Measurements from ENCODE around the gene MEIOSIN. TPM values are rescaled to one million over a fixed set of nuclear protein-coding genes. Genes with fewer than 3 reads are reported as not detected.
A peak's percentile ranks its signal among the peaks of the same experiment; 100 is the strongest.

Gene MEIOSIN
- total and polyA plus RNA-seq, 2 donors = not detected

DNA sequence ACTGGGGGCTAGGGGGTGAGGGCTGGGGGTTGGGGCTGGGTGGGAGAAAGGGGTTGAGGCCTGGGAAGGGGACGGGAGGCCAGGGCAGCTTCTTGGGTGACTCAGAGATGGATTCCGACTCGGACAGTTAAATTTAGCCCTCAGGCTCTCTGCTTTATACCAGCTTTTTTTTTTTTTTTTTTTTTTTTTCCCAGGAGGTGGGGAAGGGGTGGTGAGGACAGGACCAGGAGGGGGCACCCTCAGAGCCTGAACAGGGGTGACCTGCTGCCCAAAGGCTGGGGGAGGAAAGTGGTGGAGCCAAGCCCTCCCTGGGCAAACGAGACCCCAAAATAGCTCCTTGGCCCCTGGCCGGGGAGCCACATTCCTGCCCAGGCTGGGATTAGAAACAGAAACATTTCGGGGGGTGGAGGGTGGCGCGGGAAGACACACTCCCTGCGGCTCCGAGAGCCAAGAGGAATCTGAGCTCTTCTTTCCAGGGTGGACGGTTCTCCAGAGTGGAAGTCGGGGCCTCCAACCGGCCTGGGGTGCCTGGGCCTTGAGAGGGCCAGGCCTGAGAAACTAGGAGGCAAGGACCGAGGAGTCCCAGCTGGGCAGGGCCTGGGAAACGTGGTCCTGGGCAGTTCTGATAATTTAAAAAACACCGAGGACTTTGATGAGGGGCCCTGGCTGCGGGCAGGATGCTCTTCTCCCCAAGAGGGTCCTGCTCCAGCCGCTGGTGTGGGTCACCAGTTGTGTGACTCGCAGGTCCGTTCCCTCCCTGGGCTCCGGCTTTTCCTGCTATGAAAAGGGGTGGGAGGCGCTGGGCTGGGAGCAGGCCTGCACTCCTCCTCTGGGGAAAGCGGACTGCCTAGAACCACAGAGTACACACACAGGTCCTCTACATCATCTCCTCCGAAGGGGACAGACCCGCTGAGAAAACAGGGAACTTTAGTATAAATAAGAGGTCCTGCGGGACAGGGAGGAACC lies 49.9 kb downstream of the MEIOSIN start:
- Histone ChIP-seq H3K36me3 (ENCODE audit: insufficient read depth) (peaks cover 5% of the 10 kb centered on the region), H3K27ac (ENCODE audit: low read depth) (peak overlapping the region; percentile 81), H3K4me1 (ENCODE audit: insufficient read depth) (peaks cover 4% of the 10 kb centered on the region), H3K4me3 (ENCODE audit: low read depth, low read length) (no peak overlapping the region)
- no peak for DNase-seq (ENCODE audit: extremely low spot score)
- WGBS = 23% methylated on average over 26 of the region's 26 CpGs

DNA sequence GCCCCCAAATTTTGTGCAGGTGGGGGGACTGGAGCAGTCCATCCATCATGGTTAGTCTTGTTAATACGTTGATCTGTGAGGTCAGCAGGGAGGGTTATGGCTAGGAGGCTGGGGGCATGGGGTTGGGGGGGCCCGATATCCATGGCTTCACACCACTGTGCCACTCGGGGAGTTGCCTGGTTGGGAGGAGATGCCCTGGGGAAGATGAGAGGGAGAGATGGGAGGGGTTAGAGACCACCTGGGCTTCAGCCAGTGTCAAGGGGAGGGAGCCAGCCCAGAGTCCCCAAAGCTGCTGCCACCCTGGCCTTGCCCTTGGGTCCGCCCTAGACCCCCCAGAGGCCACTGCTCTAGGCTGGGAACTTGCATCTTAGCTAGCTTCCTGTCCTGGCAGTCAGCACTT lies 50.9 kb downstream of the MEIOSIN start:
- Histone ChIP-seq H3K36me3 (ENCODE audit: insufficient read depth) (peaks cover 5% of the 10 kb centered on the region), H3K27ac (ENCODE audit: low read depth) (peak overlapping the region; percentile 42), H3K4me3 (ENCODE audit: low read depth, low read length) (no peak overlapping the region), H3K4me1 (ENCODE audit: insufficient read depth) (peaks cover 4% of the 10 kb centered on the region)
- no peak for DNase-seq (ENCODE audit: extremely low spot score)
- WGBS = 71% methylated on average over 4 of the region's 4 CpGs

DNA sequence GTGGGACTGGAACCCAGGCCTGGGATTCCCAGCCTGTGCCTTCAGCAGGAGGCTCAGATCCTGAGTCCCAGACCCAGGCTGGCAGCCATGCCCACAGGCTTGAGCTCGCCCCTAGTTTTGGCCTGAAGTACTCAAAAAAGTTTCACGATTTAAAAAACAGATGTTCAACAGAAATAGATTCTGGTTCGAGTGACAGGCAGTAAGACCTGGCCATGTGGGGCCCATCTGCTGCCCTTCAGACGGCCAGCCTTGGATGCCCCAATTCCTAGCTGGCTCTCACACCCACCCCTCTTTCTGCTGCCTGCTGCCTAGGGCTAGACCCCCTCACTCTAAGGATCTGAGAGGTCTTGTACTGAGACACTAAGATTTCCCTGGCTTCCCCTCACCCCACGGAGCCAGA lies 51.9 kb downstream of the MEIOSIN start:
- Histone ChIP-seq H3K4me3 (ENCODE audit: low read depth, low read length) (no peak overlapping the region), H3K27ac (ENCODE audit: low read depth) (peak overlapping the region; percentile 55), H3K4me1 (ENCODE audit: insufficient read depth) (peaks cover 4% of the 10 kb centered on the region), H3K36me3 (ENCODE audit: insufficient read depth) (peaks cover 5% of the 10 kb centered on the region)
- WGBS = 70% methylated on average over 5 of the region's 5 CpGs
- no peak for DNase-seq (ENCODE audit: extremely low spot score)

DNA sequence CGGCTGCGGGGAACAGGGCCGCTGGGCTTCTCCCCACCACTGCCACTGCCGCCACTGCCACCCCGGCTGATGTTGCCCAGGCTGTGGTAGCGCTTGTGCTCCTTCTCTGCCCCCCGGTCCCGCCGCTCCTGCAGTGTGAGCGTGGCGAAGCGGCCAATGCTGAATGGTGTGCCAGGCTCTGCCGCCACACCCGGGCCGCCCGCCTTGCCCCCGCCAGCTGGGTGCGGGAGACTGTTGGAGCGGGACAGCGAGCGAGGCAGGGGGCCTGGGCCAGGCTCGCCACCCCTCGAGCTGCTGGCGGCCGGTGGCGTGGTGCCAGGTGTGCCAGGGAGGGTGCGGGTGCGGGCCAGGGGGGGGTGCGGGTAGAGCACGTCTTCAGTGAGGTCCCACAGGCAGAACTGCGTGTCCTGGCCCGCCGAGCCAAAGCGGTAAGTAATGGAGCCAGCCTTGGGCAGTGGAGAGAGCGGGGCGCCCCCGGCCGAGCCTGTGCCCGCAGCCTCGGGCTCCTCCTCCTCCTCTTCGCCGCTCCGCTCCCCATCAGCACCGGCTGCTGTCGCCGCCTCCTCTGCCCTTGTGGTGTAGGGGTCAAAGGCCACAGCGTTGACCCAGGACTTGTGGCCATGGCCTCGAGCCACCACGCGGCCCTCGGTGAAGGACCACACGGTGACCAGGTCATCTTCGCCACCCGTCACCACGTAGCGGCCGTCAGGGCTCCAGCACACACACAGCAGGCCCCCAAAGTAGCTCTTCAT lies 52.7 kb downstream of the MEIOSIN start:
- Histone ChIP-seq H3K36me3 (ENCODE audit: insufficient read depth) (peaks cover 5% of the 10 kb centered on the region), H3K4me1 (ENCODE audit: insufficient read depth) (no peaks in the 10 kb centered on the region), H3K4me3 (ENCODE audit: low read depth, low read length) (no peak overlapping the region), H3K27ac (ENCODE audit: low read depth) (no peak overlapping the region)
- DNase-seq (ENCODE audit: extremely low spot score) = no peak
- WGBS = 91% methylated on average over 57 of the region's 57 CpGs

DNA sequence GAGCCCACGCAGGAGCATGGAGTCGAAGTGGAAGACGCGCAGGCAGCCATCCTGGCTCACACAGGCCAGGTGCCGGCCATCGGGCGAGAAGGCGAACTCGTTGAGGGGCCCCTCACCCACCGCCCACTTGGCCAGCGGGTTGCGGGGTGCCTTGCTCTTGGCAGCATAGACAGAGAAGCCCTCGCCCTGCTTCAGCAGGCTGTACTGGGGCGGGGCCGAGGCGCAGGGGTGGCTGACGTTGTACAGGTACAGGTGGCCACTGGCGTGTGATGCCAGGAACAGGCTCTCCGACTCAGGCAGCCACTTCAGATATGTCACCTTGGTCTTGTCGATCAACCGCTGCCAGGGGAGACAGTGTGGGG lies 53.3 kb downstream of the MEIOSIN start:
- Histone ChIP-seq H3K36me3 (ENCODE audit: insufficient read depth) (peaks cover 5% of the 10 kb centered on the region), H3K4me1 (ENCODE audit: insufficient read depth) (no peaks in the 10 kb centered on the region), H3K4me3 (ENCODE audit: low read depth, low read length) (no peak overlapping the region), H3K27ac (ENCODE audit: low read depth) (no peak overlapping the region)
- 91% methylated on average over 21 of the region's 21 CpGs for WGBS
- no peak for DNase-seq (ENCODE audit: extremely low spot score)

DNA sequence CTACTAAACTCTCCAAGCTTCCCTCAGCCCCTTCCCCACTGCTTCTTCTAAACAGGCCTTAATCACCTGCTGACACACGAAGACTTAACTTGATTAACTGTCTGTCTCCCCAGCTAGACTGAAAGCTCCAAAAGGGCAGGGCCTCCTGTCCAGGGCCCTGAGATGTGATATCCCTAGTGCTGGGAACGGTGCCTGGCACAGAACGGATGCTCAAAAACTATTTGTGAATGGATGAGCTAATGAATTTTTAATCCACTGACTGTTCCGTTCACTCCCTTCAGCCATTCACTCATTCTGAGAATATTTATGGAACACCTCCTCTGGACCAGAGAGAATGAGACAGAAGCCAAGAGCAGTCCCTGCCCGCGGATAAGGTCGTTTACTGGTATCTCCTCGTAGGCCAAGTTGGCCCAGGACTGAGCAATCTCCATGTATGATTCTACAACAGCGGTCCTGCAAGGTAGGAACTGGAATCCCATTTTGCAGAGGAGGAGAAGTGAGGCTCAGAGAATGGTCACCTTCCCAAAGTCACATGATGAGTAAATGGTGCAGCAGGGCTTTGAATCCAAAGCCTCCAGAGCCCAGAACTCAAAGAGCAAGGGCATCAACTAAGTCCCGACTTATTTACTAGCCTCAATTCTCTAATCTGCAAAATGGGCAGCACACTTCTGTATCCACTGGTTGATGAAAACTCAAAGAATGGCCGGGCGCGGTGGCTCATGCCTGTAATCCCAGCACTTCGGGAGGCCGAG lies 56.0 kb downstream of the MEIOSIN start:
- H3K4me1 ChIP-seq (ENCODE audit: insufficient read depth) = no peaks in the 10 kb centered on the region
- no peak for DNase-seq (ENCODE audit: extremely low spot score)
- H3K27ac ChIP-seq (ENCODE audit: low read depth) = no peak overlapping the region
- no peak overlapping the region for H3K4me3 ChIP-seq (ENCODE audit: low read depth, low read length)
- H3K36me3 ChIP-seq (ENCODE audit: insufficient read depth) = peaks cover 5% of the 10 kb centered on the region
- 88% methylated on average over 15 of the region's 15 CpGs for WGBS

DNA sequence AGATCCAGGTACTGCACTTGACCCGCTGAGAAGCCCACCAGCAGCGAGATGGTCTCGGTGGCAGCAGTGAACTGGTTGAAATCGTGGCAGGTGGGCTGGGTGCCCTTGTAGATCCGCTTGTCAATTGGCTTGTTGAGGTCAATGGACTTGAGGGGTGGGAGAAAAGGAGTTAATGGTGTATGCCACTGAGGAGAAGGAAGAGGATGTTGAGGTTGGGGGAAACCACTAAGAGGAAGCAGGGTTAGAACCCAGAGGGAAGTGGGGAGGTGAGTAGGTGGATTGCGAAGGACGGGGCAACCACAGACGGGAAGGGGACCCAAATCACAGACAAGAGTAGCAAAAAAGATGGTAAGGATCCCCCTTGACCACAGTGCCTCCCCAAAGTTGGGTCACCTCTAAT lies 57.7 kb downstream of the MEIOSIN start:
- H3K27ac ChIP-seq (ENCODE audit: low read depth) = no peak overlapping the region
- no peaks in the 10 kb centered on the region for H3K4me1 ChIP-seq (ENCODE audit: insufficient read depth)
- no peak for DNase-seq (ENCODE audit: extremely low spot score)
- H3K4me3 ChIP-seq (ENCODE audit: low read depth, low read length) = no peak overlapping the region
- peaks cover 3% of the 10 kb centered on the region for H3K36me3 ChIP-seq (ENCODE audit: insufficient read depth)
- WGBS = 82% methylated on average over 8 of the region's 8 CpGs

DNA sequence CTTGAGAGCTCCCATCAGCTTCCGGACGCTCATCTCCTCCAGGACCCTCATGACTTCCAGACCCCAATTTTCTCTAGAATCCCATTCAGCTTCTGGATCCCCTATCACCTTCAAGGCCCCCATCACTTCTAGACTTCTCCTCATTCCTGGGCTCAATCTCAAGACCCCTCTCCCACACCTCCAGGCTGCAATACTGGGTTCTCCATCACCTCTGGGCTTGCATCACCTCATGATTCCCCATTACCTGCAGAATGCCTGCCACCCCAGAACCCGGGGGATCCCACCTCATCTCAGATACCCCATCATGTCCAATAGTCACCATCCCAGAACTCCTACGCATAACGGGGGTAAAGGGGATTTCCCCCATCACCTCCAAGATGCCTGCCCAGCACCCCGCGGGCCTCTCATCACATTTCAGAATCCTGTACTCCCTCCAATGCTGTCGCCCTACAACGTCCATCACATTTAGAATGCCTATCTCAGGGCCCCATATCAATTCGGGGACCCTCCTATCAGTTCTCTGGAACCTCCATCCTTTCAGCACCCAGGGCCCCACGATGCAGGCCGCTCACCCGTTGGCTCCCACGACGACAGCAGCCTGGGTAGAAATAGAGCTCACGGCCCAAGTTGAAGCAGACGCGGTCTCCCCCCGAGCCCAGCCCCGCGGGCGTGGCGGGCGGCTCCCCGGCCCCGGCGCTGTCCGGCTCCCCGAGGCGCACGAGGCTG lies 58.7 kb downstream of the MEIOSIN start:
- no peak overlapping the region for H3K27ac ChIP-seq (ENCODE audit: low read depth)
- WGBS = 5% methylated on average over 31 of the region's 31 CpGs
- DNase-seq (ENCODE audit: extremely low spot score) = no peak
- H3K4me1 ChIP-seq (ENCODE audit: insufficient read depth) = no peaks in the 10 kb centered on the region
- H3K36me3 ChIP-seq (ENCODE audit: insufficient read depth) = no peaks in the 10 kb centered on the region
- H3K4me3 ChIP-seq (ENCODE audit: low read depth, low read length) = peak overlapping the region; percentile 98

DNA sequence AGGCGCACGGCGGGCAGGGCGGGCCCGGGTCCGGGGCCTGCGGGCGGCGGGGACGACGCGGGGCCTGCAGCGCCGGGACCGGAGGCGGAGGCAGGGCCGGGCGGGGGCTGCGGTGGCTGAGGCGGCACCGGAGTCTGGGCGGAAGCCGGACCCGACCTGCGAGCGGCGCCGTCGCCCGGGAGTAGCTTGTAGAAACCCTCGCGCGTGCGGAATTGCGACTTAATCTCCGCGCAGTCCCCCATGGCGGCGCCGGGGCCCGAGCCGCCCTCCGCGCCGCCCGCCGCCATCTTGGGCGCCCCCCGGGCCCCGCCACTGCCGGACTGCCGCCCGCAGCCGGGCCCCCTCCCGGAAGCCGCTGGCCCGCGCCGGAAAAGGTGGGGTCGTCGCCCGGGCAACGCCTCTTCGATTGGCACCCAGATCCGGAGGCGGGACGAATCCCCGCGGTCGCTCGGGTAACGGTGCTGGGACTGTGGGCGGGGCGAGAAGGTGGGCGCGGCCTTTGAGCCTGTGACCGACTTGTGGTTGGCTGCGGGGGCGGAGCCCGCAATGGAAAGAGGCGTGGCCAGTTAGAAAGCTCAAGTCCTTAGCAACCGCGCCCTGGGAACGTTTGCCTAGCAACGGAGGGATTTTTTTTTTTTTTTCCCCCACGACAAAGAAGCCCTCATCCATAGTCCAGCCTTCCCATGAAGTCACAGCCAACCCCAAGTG lies 59.4 kb downstream of the MEIOSIN start, which contains the start of gene DMWD:
Gene DMWD, minus strand, starts transcription at position 376 of the 708 bp plus-strand sequence. Its CDS starts 89 bp downstream, at position 287.
- H3K4me1 ChIP-seq (ENCODE audit: insufficient read depth) = no peaks in the 10 kb centered on the region
- under 1% methylated on average over 86 of the region's 86 CpGs for WGBS
- H3K4me3 ChIP-seq (ENCODE audit: low read depth, low read length) = peak within 1 kb of the TSS; percentile 98
- H3K36me3 ChIP-seq (ENCODE audit: insufficient read depth) = no peaks in the 10 kb centered on the region
- DNase-seq (ENCODE audit: extremely low spot score) = peak; percentile 98
- H3K27ac ChIP-seq (ENCODE audit: low read depth) = peak within 1 kb of the TSS; percentile 73

DNA sequence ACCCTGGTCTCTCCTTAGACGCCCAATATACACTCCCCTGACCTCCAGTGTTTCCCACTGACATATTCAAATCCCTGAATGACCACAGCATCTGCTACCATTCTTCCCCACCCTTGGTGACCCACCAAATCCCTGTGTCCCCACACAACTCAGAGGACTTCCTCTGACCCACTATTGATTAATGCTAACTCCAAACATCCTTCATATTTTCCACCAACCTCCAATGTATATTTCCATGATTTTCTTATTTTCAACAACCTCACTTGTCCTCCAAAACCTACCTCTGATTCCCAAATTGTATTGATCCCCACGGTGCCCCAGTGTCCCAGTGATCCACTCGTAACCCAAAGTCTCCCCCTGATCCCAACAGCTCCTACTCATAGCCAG lies 59.9 kb downstream of the MEIOSIN start:
- Histone ChIP-seq H3K27ac (ENCODE audit: low read depth) (no peak overlapping the region), H3K4me1 (ENCODE audit: insufficient read depth) (no peaks in the 10 kb centered on the region), H3K4me3 (ENCODE audit: low read depth, low read length) (no peak overlapping the region), H3K36me3 (ENCODE audit: insufficient read depth) (no peaks in the 10 kb centered on the region)
- DNase-seq (ENCODE audit: extremely low spot score) = no peak
- WGBS = 49% methylated on average over 3 of the region's 3 CpGs

DNA sequence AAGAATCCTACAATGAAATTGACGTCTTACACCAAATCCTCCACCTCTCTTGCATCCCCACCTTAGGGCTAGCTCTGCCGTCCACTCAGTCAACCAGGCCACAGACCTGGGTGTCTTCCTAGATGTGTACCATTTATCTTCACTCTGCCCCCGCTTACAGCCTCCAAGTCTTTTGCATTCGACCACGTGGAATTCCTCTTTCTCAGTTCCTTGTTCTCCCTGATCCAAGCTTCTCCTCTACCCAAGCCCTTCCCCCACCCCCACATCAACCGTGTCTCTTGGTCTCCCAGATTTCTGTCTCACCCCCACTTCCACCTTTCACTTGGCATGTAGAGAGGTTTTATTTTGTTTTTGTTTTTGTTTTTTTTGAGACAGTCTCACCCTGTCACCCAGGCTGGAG lies 60.6 kb downstream of the MEIOSIN start:
- Histone ChIP-seq H3K27ac (ENCODE audit: low read depth) (no peak overlapping the region), H3K4me1 (ENCODE audit: insufficient read depth) (no peaks in the 10 kb centered on the region), H3K4me3 (ENCODE audit: low read depth, low read length) (no peak overlapping the region), H3K36me3 (ENCODE audit: insufficient read depth) (no peaks in the 10 kb centered on the region)
- WGBS = 62% methylated on average over 6 of the region's 6 CpGs
- no peak for DNase-seq (ENCODE audit: extremely low spot score)

DNA sequence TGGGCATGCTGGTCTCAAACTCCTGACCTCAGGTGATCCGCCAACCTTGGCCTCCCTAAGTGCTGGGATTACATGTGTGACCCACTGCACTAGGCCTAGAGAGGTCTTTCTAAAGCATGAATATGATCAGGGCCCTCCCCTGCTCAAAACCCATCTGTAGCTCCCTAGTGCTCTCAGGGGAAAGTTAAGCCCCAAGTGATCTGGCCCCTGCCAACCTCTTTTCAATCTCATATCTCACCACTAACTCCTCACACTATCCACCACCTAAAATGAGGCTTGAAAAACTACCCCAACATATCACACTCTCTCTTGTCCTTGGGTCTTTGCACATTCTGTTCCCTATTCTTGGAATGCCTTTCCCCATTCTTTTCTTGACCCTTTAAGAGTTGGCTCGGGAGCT lies 61.4 kb downstream of the MEIOSIN start:
- Histone ChIP-seq H3K4me1 (ENCODE audit: insufficient read depth) (no peaks in the 10 kb centered on the region), H3K36me3 (ENCODE audit: insufficient read depth) (no peaks in the 10 kb centered on the region), H3K27ac (ENCODE audit: low read depth) (no peak overlapping the region), H3K4me3 (ENCODE audit: low read depth, low read length) (no peak overlapping the region)
- WGBS = 87% methylated on average over 2 of the region's 2 CpGs
- no peak for DNase-seq (ENCODE audit: extremely low spot score)
